Activated CD4-positive, alpha-beta T cell treated with anti-CD3 and anti-CD28 coated beads, Interleukin-2, amount 50 U/mL, for 4 hours (primary cell): ENCODE measurements around the gene LIF.
A peak's percentile ranks its signal among the peaks of the same experiment; 100 is the strongest.
"Not testable (repeated sequence)": the region's sequence is repeated elsewhere in the genome, so short reads cannot be mapped to it uniquely, and the experiment has no call there.

Experiments
- DNase-seq, 2 experiments: peaks; one replicate each; pipeline ENCODE4 v3.0.0-alpha.2; 2020

The LIF gene

DNA sequence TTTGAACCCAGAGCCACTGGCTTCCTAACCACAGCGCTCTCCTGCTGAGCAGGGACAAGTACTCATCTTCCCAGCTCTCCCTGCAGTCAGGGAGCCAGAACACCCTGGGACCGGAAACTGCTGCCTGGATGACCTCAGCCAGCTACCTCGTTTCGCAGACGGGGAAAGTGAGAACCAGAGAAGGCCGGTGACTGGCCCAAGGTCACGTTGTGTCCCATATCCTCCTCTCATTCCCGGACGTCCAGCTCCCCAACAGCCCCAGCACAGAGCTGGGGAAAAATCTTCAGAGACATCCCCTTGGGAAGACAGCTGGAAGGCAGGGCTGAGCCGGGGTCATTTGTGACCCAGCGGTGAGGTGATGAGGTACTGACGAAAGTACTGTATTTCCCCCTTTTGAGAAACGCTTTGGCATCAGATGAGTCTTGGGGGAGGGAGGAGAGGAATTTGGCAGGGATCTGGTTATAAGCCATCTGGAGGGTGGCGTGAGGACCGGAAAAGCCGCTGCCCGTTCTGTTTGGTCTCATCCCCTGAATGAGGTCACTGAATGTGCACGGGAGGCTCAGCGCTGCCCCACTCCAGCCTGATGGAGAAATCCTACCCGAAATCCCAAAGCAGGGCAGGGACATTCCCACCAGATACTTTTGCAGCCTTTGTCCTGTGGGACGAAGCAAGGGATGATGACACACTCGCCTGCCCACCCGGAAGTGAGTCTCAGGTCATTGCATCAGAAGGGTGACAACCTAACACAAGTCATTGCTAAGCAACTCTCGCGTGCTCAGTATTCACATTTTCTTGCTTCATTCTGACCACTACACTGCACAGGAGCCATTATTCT lies 41.1 kb downstream of the LIF start:
- no peak for DNase-seq

DNA sequence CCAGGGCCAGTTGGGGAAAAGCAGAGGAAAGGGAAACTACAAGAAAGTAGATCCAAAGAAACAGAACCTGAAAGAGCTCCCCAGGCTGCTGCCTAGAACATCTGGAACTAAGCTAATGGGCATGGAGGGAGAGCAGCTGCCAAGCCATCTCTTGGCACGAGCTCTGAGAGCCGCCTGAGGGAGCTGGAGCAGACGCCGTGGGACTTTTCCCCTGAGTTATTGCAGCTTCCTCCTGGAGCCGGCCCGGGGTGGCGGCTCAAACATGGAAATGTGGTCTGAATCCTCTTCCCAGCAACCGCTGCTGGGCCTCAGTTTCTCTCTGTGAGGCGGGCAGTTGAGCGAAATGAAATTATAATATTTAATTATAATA lies 41.8 kb downstream of the LIF start:
- no peak for DNase-seq

DNA sequence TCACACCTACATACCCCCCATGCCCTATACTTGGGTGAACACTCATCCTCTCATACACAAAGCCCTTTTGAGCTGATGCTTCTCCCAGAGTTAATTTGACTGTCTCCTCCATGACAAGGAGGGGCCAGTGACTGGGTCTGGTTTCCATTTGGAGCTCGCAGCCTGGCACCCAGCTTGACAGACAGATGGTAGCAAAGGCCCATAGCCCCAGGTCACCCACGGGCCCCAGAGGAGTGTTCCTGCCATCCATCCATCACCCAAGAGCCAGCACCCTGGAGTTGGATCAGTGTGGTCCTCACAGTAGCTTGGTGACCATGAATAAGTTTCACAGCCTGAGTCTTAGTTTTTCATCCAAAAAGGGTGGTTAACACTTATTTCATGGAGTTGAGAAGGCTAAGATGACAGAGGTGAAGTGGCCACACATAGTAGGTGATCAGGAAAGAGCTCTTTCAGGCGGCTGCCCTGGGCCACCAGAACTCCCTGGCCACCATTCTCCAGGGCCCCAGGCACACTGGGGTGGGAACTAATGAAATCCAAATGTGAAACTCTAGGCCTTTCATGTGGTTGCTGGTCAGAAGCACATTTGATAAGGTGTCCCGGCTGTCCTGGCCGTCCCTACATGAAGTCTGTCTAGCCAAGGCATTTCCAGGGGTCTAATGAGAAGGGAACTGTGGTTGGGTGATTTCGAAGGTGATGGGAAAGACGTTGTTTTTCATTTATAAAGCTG lies 42.4 kb downstream of the LIF start:
- DNase-seq: no peak

DNA sequence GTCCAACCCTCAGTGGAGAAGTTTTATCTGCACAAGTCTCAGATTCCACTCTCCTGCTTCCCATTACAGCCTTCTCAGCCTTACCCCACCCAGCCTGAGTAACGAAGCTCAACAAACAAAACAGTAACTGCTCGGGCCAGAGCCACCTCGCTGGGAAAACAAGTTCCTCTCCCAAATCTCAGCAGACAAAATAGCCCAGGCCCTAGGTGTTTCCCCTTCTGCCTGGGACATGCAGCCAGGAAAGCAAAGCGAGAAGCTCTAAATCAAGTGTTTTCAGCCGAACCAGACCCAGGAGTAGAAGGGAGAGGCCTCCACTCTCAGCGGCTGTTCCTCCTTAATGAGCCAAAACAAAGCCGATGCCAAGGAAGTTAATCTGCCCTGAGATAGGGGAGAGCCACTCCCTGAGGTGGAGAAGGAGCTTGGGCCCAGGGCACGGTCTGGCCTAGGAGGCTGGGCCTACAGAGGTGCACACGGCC lies 44.0 kb downstream of the LIF start:
- no peak for DNase-seq

DNA sequence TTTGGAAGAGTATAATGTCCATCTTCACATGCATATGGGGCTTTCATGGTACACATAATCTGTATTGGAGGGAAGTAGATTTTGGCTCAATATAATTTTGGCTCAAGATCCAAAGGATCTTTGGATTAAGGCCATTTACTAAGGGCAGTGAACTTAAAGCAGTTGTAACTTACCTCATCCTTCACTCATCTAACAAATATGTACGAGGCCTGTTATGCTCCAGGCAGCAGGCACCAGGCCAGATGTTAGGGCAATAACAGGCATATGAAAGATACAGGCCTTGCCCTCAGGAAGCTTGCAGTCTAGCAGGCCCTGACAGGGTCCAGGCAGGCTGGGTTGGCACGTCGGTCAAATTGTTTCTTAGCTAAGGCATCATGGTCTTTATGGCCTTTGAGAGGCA lies 44.6 kb downstream of the LIF start:
- DNase-seq: no peak

DNA sequence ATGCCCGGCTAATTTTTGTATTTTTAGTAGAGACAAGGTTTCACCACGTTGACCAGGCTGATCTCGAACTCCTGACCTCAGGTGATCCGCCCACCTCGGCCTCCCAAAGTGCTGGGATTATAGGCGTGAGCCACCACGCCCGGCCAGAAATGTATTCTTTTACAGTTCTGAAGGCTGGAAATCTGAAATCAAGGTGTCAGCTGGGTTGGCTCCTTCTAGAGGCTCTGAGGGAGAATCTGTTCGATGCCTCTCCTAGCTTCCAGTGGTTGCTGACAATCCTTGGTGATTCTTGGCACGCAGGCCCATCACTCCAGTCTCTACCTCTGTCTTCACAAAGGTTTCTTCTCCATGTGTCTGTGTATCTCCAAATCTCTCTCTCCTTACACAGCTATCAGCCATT lies 45.7 kb downstream of the LIF start:
- DNase-seq: not testable (repeated sequence)

DNA sequence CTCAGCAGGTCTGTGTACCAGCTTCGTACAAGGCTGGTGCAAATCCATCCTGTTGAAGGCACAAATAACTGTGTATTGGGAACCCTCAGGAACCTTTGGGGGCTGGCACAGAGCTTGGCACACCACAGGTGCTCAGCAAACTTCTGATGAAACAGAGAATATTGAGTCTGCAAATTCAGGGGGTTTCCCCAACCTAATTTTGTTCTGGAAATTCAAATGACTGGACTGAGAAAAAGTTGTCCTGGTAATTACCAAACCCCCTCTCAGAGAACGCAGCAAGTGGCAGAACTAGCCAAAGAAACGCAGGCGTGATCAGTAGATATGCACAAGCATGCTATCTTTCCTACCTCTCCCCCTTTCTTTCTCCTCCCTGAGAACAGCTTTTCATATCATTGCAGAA lies 47.6 kb downstream of the LIF start:
- no peak for DNase-seq

DNA sequence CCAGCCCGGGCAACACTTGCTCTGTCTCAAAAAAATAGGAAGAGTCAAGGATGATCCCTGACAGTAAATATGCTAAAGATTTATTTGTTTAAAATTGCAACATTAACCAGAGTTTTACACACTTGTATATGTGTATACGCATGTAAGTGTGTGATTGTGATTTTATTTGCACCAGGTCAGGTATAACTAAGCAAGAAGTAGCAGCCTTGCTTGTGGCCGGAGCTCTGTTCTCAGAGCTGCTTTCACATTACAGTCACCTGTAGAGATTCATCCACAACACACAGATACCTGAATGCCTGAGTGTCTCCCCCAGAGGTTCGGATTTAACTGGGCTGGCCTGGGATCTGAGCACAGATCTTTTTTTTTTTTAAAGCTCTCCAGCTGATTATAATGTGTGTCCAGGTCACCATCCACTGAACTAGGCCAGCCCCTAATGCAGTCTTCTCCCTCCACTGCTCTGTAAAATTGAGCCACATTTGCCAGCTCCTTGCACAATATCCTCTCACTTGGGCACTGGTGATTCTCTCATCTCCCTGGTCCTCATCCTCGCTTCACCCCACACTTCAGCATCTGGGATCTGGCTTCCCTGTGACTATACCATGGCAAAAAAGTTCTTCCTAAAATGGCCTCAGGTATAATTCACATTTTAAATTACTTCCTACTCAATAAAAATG lies 48.3 kb downstream of the LIF start:
- DNase-seq: no peak

DNA sequence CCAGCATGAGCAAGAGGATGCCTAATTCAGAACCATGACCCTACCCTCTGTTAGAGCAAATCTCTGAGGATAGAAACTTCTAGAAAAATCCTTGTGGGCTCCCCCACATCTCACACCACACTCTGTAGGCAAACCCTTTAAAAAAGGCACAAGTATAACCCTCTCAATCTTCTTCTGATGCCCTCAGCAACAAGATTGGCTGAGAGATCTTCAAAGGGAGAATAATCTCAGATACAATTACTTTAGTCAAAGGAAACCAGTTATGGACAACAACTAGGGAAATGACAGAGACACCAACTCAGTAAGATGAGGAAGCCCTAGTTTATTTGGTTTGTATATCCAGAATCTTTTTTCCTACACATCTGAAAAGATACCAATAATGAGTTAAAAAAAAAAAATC lies 49.2 kb downstream of the LIF start:
- DNase-seq: no peak

DNA sequence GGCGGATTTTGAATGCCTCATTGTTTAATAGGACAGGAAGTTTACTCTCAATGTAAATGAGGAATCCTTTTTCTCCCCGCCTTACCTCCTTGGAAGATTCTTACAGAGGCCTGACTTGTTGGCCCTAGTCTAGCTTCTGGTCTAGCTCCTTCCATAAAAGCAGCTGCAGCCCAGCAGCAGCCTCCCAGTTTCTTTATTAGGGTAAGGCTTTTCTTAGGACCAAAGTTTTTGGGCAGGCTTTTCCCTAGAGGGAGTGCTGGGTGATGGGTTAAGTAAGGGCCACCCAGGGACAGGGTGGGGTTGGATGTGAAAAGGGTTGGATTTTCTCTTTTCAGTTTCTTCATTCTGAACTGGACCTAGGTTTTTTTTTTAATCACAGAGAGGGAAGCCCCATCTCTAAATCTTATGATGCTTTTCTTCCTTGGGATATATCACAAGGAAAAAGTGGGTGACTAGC lies 49.7 kb downstream of the LIF start:
- DNase-seq: no peak

DNA sequence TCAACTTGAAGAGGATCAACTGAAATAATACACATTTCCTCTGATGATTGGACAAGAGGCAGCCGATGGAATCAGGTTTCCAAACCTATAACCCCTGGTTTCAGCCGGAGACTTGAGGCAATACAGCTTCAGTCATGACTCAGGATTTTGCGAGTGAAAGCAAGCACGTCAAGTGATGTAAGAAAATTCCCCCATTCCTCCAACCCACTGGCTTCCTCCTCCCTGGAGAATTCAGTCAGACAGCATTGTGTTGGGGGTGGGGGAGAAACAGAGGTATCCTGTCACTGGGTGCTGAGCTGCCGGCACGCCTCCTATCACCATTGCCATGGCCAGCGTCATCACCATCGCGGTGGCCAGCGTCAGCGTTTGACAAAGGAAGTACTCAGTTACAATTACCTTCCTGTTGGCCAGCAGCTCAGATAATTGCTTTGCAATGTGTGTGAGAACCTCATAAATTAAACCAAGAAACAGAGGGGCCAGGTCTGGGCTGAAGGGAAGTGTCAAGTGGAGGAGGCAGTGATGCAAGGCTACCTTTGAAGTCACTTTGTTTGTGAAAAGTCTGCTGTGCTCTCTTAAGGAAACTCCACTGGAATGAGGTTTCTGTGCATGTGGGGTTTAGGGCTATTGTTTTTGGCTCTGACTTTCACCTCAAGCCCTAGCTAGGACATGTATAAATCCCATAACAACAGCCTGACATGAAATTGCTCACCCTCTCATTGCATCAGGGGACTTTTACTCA lies 50.2 kb downstream of the LIF start:
- DNase-seq: peak; percentile 29 to 35

DNA sequence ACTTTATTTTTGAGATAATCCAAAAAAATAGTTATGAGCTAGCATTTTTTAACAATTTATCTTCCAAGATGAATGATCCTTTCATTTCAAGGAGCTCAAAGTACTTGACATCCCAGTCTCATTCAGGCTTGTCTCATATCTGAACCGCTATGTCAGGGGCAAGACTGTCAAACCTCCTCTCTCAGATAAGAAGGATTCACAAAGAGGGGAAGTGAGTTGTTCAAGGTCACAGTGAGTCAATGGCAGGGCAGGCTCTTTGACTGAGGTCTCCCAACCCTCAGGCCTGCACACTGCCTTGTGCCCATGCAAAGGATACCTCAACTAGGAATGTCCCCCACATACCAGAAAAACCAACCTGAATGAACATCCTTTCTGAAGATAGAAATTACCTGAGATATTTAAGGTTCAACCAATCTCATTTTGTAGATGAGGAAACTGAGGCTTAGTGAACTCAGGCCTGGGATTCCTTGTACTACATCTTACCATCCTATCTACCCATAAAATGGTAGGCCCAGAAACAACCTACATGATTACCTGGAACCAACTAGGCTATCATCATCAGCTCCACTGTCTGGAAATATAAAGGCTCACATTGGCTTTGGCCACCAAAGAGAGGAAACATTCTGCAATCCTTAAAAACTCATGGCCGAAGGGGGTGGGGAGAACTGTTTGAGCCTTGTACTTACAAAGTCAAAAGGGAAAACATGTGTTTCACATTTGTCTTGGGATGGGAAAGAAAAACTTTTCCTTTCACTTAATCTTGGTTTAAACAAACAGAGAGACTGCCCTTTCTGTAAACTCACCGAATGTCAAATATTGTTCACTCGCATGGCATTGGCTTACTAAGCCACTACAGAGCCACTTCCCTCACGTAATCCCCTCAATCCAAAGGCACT lies 51.1 kb downstream of the LIF start:
- no peak for DNase-seq

DNA sequence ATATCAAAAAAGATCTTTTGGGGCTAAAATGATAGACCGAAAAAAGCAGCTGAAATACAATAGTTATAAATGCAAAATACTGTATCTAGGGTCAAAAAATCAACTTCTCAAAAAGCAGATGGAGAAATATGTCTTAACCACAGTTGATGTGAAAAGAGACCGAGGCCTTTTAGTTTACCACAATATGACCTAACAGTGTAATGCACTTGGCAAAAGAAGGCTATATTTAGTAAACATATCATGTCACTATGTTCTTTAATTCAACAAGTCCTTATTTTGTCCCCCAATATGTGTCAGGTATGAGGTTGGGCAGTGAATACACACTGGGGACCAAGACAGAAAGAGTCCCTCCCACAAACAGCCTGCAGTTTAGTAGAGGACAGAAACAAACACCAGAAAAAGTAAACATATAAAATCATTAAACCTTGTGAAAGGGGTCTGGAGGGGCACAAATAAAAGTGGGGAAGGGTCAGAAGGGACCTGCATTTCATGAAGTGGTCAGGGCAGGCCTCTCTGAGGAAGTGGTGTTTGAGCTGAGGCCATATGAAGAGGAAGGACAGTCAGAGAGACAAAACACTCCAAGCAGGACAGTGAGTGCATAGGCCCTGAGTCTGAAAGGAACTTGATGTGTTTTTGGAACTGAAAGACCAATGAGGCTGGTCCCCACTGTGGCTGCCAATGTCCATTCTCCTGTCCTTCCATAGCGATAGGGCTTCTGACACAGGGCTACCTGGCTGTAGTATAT lies 53.4 kb downstream of the LIF start:
- no peak for DNase-seq

DNA sequence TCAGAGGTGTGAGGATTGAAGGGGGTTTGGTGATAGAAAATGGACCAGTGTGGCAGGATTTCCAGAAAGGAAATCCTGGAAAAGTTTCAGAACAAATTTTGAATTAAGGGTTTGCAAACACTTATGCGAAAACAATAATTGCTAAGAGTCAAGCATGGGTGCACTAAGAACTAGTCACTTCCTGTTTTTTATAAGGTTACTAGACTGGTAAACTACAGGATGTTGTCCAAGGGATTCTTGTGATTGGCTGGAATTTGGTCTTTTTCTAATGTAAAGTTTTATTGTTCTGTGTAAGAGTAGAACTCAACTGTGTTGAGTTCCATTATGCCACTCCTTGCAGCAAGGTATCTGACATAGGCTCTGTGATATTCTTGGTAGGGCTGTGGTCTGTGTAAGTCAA lies 54.1 kb downstream of the LIF start:
- no peak for DNase-seq

DNA sequence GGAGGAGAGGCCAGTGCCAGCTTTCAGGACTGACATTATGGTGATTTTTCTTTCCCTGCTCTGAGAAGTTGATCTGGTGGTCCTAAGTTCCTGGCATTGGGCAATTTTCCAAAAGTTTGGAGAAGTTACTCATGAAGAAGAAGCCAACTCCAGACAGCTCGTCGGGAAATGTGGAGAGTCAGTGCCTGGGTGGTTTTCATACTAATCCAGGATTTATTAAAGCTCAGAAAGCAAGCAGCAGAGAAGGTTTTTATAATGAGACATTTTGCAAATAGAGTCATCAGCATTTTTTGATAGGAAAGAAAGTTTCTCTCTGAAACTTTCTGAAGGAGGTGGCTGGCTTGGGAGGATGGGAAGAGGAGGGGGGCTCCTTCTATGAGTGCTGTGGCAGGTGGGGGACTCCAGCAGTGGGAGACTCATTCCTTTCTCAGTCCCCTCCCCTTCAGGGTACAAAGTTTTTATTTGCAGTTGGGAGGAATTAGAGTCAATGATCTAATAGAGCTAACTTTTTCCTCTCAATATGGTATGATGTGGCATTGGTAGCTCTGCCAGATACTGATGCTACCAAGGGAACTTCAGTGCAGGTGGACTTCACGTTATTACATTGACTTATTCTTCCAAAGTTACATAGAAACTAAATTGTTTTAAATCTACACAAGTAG lies 55.4 kb downstream of the LIF start:
- no peak for DNase-seq

DNA sequence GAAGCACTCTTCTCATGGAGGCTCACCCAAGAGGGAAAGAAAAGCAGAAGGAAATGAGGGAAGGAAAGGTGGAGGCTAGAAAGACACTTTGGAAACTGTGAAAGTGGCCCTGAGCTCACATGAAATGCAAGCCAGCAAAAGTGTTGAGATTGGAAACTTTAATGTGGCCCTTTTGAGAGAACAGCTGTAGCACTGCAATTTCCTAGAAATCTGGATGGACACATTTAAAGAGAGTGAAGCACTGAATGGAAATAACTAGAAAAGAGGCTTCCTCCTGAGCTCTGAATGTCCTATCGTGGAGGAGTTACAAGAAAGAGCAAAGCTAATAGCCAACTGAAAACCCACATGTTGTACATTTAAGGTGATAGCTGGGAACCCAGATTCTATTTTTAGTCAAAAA lies 56.0 kb downstream of the LIF start:
- no peak for DNase-seq
